ENCODE data around the gene CMTM7. TPM values are rescaled to one million over a fixed set of nuclear protein-coding genes. Genes with fewer than 3 reads are reported as not detected.

CMTM7 gene
- total RNA-seq, 4 donors from 2014 or later, result 9.8 to 12.3 (median 11.4) TPM

- no peak overlapping the region for H3K4me3 ChIP-seq (ENCODE audit: low read depth, poor library complexity, severe bottlenecking)
- no peak for TF ChIP-seq POLR2A (IDR thresholded peaks at IDR 0.05)
- TF ChIP-seq CTCF (IDR thresholded peaks at IDR 0.05), result no peak
- peak in 1 of 2 donors; percentile 39 for DNase-seq (ENCODE audit: low spot score in 2 of 2)
- 86 to 93% methylated on average over 5 of the region's 5 CpGs for WGBS, 2 donors
- intact Hi-C loops (cut with DNase I; ENCODE audit: low total_unique reads), result no loop called here
These were observed 19.8 kb downstream of the CMTM7 start for GRCh38 chr3:32411442-32411841.

GRCh38 chr3:32412887-32413286, 21.2 kb downstream of the CMTM7 start:
- TF ChIP-seq POLR2A (IDR thresholded peaks at IDR 0.05), result no peak
- no peak for TF ChIP-seq CTCF (IDR thresholded peaks at IDR 0.05)
- WGBS, 2 donors, result 98% methylated on average over 3 of the region's 3 CpGs
- no peak overlapping the region for H3K4me3 ChIP-seq (ENCODE audit: low read depth, poor library complexity, severe bottlenecking)
- intact Hi-C loops (cut with DNase I; ENCODE audit: low total_unique reads), result no loop called here
- DNase-seq (ENCODE audit: low spot score in 2 of 2), result peak in 1 of 2 donors; percentile 10

- TF ChIP-seq CTCF (IDR thresholded peaks at IDR 0.05) (no peak), POLR2A (IDR thresholded peaks at IDR 0.05) (no peak)
- WGBS, 2 donors, result 71 to 74% methylated on average over 10 of the region's 10 CpGs
- intact Hi-C loops (cut with DNase I; ENCODE audit: low total_unique reads), result no loop called here
- no peak overlapping the region for H3K4me3 ChIP-seq (ENCODE audit: low read depth, poor library complexity, severe bottlenecking)
- peak in 1 of 2 donors; percentile 63 for DNase-seq (ENCODE audit: low spot score in 2 of 2)
These were observed 22.3 kb downstream of the CMTM7 start for GRCh38 chr3:32413845-32414521.

- WGBS, 2 donors, result 65 to 76% methylated on average over 6 of the region's 6 CpGs
- TF ChIP-seq CTCF (IDR thresholded peaks at IDR 0.05) (no peak), POLR2A (IDR thresholded peaks at IDR 0.05) (no peak)
- DNase-seq (ENCODE audit: low spot score in 2 of 2), result peak in 1 of 2 donors; percentile 81
These were observed 23.0 kb downstream of the CMTM7 start for GRCh38 chr3:32414522-32415202.

GRCh38 chr3:32419742-32420125, 28.1 kb downstream of the CMTM7 start:
- TF ChIP-seq CTCF (IDR thresholded peaks at IDR 0.05), result no peak
- no peak for TF ChIP-seq POLR2A (IDR thresholded peaks at IDR 0.05)
- no peak for DNase-seq (ENCODE audit: low spot score in 2 of 2)
- WGBS, 2 donors, result 84 to 88% methylated on average over 2 of the region's 2 CpGs
- intact Hi-C loops (cut with DNase I; ENCODE audit: low total_unique reads), result no loop called here
- H3K4me3 ChIP-seq (ENCODE audit: low read depth, poor library complexity, severe bottlenecking), result no peak overlapping the region

More at GRCh38 chr3:32414522-32415202, 23.0 kb downstream of the CMTM7 start:
- H3K4me3 ChIP-seq (ENCODE audit: low read depth, poor library complexity, severe bottlenecking), result no peak overlapping the region
- intact Hi-C loops (cut with DNase I; ENCODE audit: low total_unique reads), result no loop called here
